ENCODE results near the gene LCE4A.
"Not testable (repeated sequence)": the region's sequence is repeated elsewhere in the genome, so short reads cannot be mapped to it uniquely, and the experiment has no call there.

The LCE4A gene

DNA sequence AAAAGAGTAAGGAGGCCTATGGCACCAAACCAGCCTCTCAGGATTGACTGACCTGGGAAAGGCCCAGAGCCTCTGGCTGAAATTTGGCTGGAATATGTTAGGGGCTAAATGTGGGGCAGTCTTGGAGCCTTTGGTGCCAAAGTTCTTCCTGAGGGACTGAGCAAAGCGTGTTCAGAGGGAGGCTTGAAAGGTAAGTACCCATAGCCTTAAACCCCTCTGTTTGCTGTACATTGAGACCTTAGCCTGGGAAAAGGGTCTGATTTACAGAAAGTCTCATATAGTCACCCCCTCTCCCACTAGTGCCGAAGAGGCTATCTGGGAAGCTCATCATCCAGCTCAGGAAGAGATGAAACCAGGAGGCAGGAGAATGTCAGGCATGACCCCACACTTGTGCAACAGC, at the start of gene LCE4A:
Gene LCE4A (plus strand): TSS at position 301 of the 400 bp plus-strand sequence. CDS start 916 bp downstream, outside the sequence.
- H3K27ac ChIP-seq (ENCODE audit: low read depth in 2 of 2, low read length in 2 of 2), result no peak within 1 kb of the TSS

GRCh38 chr1:152658649-152659048, 49.3 kb upstream of the LCE4A start:
- H3K27me3 ChIP-seq (ENCODE audit: control insufficient read depth in 2 of 2, insufficient read depth in 2 of 2, low read length in 2 of 2), result peaks cover 0 to 3% of the 10 kb centered on the region in 2 donors
- no peaks in the 10 kb centered on the region for H3K4me1 ChIP-seq (ENCODE audit: control insufficient read depth in 2 of 2, insufficient read depth in 2 of 2, low read length in 2 of 2)
- H3K27ac ChIP-seq (ENCODE audit: low read depth in 2 of 2, low read length in 2 of 2), result no peak overlapping the region
- no peak overlapping the region for H3K9ac ChIP-seq (ENCODE audit: low read depth in 1 of 2, low read length in 2 of 2)
- H3K36me3 ChIP-seq (ENCODE audit: control insufficient read depth in 2 of 2, insufficient read depth in 2 of 2, low read length in 2 of 2), result no peaks in the 10 kb centered on the region
- H3K4me3 ChIP-seq (ENCODE audit: low read length in 2 of 2), result no peak overlapping the region
- H3K9me3 ChIP-seq (ENCODE audit: control insufficient read depth in 2 of 2, low read length in 2 of 2), result no peaks in the 10 kb centered on the region

More for the DNA sequence above, at the start of gene LCE4A:
- no peaks in the 10 kb centered on the region for H3K4me1 ChIP-seq (ENCODE audit: control insufficient read depth in 2 of 2, insufficient read depth in 2 of 2, low read length in 2 of 2)
- H3K9me3 ChIP-seq (ENCODE audit: control insufficient read depth in 2 of 2, low read length in 2 of 2), result no peaks in the 10 kb centered on the region
- no peak within 1 kb of the TSS for H3K9ac ChIP-seq (ENCODE audit: low read depth in 1 of 2, low read length in 2 of 2)
- H3K4me3 ChIP-seq (ENCODE audit: low read length in 2 of 2), result no peak within 1 kb of the TSS
- no peaks in the 10 kb centered on the region for H3K27me3 ChIP-seq (ENCODE audit: control insufficient read depth in 2 of 2, insufficient read depth in 2 of 2, low read length in 2 of 2)
- H3K36me3 ChIP-seq (ENCODE audit: control insufficient read depth in 2 of 2, insufficient read depth in 2 of 2, low read length in 2 of 2), result no peaks in the 10 kb centered on the region

- H3K4me3 ChIP-seq (ENCODE audit: low read length in 2 of 2), result no peak within 1 kb of the TSS
- H3K9ac ChIP-seq (ENCODE audit: low read depth in 1 of 2, low read length in 2 of 2), result no peak within 1 kb of the TSS
- no peaks in the 10 kb centered on the region for H3K36me3 ChIP-seq (ENCODE audit: control insufficient read depth in 2 of 2, insufficient read depth in 2 of 2, low read length in 2 of 2)
- H3K27ac ChIP-seq (ENCODE audit: low read depth in 2 of 2, low read length in 2 of 2), result no peak within 1 kb of the TSS
- H3K27me3 ChIP-seq (ENCODE audit: control insufficient read depth in 2 of 2, insufficient read depth in 2 of 2, low read length in 2 of 2), result peaks cover 0 to 3% of the 10 kb centered on the region in 2 donors
- H3K9me3 ChIP-seq (ENCODE audit: control insufficient read depth in 2 of 2, low read length in 2 of 2), result no peaks in the 10 kb centered on the region
- no peaks in the 10 kb centered on the region for H3K4me1 ChIP-seq (ENCODE audit: control insufficient read depth in 2 of 2, insufficient read depth in 2 of 2, low read length in 2 of 2)
Observed at GRCh38 chr1:152663098-152663497, 44.9 kb upstream of the LCE4A start, which contains the start of gene LCE2D. TSS of gene LCE2D (plus strand) at chr1:152663380. CDS start at chr1:152664106, 726 bp downstream.

GRCh38 chr1:152666171-152666570, 41.8 kb upstream of the LCE4A start:
- not testable (repeated sequence) for H3K36me3 ChIP-seq (ENCODE audit: control insufficient read depth in 2 of 2, insufficient read depth in 2 of 2, low read length in 2 of 2); H3K27ac ChIP-seq (ENCODE audit: low read depth in 2 of 2, low read length in 2 of 2); H3K9me3 ChIP-seq (ENCODE audit: control insufficient read depth in 2 of 2, low read length in 2 of 2); H3K4me3 ChIP-seq (ENCODE audit: low read length in 2 of 2); H3K4me1 ChIP-seq (ENCODE audit: control insufficient read depth in 2 of 2, insufficient read depth in 2 of 2, low read length in 2 of 2); H3K9ac ChIP-seq (ENCODE audit: low read depth in 1 of 2, low read length in 2 of 2); H3K27me3 ChIP-seq (ENCODE audit: control insufficient read depth in 2 of 2, insufficient read depth in 2 of 2, low read length in 2 of 2)

GRCh38 chr1:152667648-152668047, 40.3 kb upstream of the LCE4A start:
- Histone ChIP-seq H3K4me1 (ENCODE audit: control insufficient read depth in 2 of 2, insufficient read depth in 2 of 2, low read length in 2 of 2) (no peaks in the 10 kb centered on the region), H3K36me3 (ENCODE audit: control insufficient read depth in 2 of 2, insufficient read depth in 2 of 2, low read length in 2 of 2) (no peaks in the 10 kb centered on the region), H3K27ac (ENCODE audit: low read depth in 2 of 2, low read length in 2 of 2) (no peak overlapping the region), H3K9ac (ENCODE audit: low read depth in 1 of 2, low read length in 2 of 2) (no peak overlapping the region), H3K9me3 (ENCODE audit: control insufficient read depth in 2 of 2, low read length in 2 of 2) (no peaks in the 10 kb centered on the region), H3K27me3 (ENCODE audit: control insufficient read depth in 2 of 2, insufficient read depth in 2 of 2, low read length in 2 of 2) (peaks cover 0 to 3% of the 10 kb centered on the region in 2 donors), H3K4me3 (ENCODE audit: low read length in 2 of 2) (no peak overlapping the region)

- H3K4me1 ChIP-seq (ENCODE audit: control insufficient read depth in 2 of 2, insufficient read depth in 2 of 2, low read length in 2 of 2), result no peaks in the 10 kb centered on the region
- no peaks in the 10 kb centered on the region for H3K9me3 ChIP-seq (ENCODE audit: control insufficient read depth in 2 of 2, low read length in 2 of 2)
- no peak overlapping the region for H3K9ac ChIP-seq (ENCODE audit: low read depth in 1 of 2, low read length in 2 of 2)
- no peak overlapping the region for H3K4me3 ChIP-seq (ENCODE audit: low read length in 2 of 2)
- H3K27ac ChIP-seq (ENCODE audit: low read depth in 2 of 2, low read length in 2 of 2), result no peak overlapping the region
- H3K36me3 ChIP-seq (ENCODE audit: control insufficient read depth in 2 of 2, insufficient read depth in 2 of 2, low read length in 2 of 2), result no peaks in the 10 kb centered on the region
- no peaks in the 10 kb centered on the region for H3K27me3 ChIP-seq (ENCODE audit: control insufficient read depth in 2 of 2, insufficient read depth in 2 of 2, low read length in 2 of 2)
Observed at GRCh38 chr1:152673016-152673415, 34.9 kb upstream of the LCE4A start.

DNA sequence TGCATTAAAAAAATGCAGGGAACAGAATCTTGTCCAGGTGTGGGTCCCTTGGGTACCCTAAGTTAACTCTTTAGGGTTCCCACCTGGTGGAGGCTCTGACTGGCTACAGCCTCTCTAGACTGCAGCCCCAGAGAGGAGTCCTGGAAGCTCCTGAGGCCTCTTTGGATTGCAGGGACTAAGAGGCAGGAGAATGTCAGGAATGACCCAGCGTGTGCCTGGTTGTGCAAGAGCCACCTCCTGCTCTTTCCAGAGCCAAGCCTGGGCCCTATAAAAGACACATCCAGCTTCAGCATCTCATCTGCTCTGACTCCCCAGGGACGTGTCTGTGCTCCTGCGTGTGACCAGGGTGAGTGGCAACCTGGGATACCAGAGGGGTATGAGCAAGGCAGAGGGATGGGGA, 33.0 kb upstream of the LCE4A start, which contains the start of gene LCE2C:
Gene LCE2C (plus strand): TSS at position 297 of the 400 bp plus-strand sequence. CDS start 737 bp downstream, outside the sequence.
- not testable (repeated sequence) for H3K4me3 ChIP-seq (ENCODE audit: low read length in 2 of 2); H3K27ac ChIP-seq (ENCODE audit: low read depth in 2 of 2, low read length in 2 of 2); H3K27me3 ChIP-seq (ENCODE audit: control insufficient read depth in 2 of 2, insufficient read depth in 2 of 2, low read length in 2 of 2); H3K4me1 ChIP-seq (ENCODE audit: control insufficient read depth in 2 of 2, insufficient read depth in 2 of 2, low read length in 2 of 2); H3K9ac ChIP-seq (ENCODE audit: low read depth in 1 of 2, low read length in 2 of 2); H3K36me3 ChIP-seq (ENCODE audit: control insufficient read depth in 2 of 2, insufficient read depth in 2 of 2, low read length in 2 of 2); H3K9me3 ChIP-seq (ENCODE audit: control insufficient read depth in 2 of 2, low read length in 2 of 2)

- Histone ChIP-seq H3K27me3 (ENCODE audit: control insufficient read depth in 2 of 2, insufficient read depth in 2 of 2, low read length in 2 of 2) (no peaks in the 10 kb centered on the region), H3K36me3 (ENCODE audit: control insufficient read depth in 2 of 2, insufficient read depth in 2 of 2, low read length in 2 of 2) (no peaks in the 10 kb centered on the region), H3K4me1 (ENCODE audit: control insufficient read depth in 2 of 2, insufficient read depth in 2 of 2, low read length in 2 of 2) (no peaks in the 10 kb centered on the region), H3K9me3 (ENCODE audit: control insufficient read depth in 2 of 2, low read length in 2 of 2) (no peaks in the 10 kb centered on the region), H3K9ac (ENCODE audit: low read depth in 1 of 2, low read length in 2 of 2) (no peak overlapping the region), H3K27ac (ENCODE audit: low read depth in 2 of 2, low read length in 2 of 2) (no peak overlapping the region), H3K4me3 (ENCODE audit: low read length in 2 of 2) (no peak overlapping the region)
Observed at GRCh38 chr1:152679459-152679858, 28.5 kb upstream of the LCE4A start.

DNA sequence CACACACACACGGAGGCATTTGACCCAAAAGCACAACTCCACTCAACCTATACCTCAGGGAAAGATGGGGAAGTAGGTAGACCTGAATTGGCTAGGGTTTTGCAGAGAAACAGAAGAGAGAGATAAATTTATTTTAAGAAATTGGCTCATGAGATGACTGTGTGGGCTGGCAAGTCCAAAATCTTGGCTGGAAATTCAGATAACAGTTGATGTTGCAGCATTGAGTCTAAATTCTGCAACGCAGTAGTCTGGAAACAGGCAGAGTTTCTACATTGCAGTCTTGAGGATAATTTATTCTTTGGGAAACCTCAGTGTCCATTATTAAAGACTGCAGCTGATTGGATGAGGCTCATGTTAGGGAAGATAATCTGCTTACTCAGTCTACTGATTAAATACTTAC, 26.3 kb upstream of the LCE4A start:
- Histone ChIP-seq H3K4me1 (ENCODE audit: control insufficient read depth in 2 of 2, insufficient read depth in 2 of 2, low read length in 2 of 2) (no peaks in the 10 kb centered on the region), H3K36me3 (ENCODE audit: control insufficient read depth in 2 of 2, insufficient read depth in 2 of 2, low read length in 2 of 2) (no peaks in the 10 kb centered on the region), H3K9me3 (ENCODE audit: control insufficient read depth in 2 of 2, low read length in 2 of 2) (no peaks in the 10 kb centered on the region), H3K9ac (ENCODE audit: low read depth in 1 of 2, low read length in 2 of 2) (no peak overlapping the region), H3K4me3 (ENCODE audit: low read length in 2 of 2) (no peak overlapping the region), H3K27ac (ENCODE audit: low read depth in 2 of 2, low read length in 2 of 2) (no peak overlapping the region), H3K27me3 (ENCODE audit: control insufficient read depth in 2 of 2, insufficient read depth in 2 of 2, low read length in 2 of 2) (no peaks in the 10 kb centered on the region)

- no peaks in the 10 kb centered on the region for H3K9me3 ChIP-seq (ENCODE audit: control insufficient read depth in 2 of 2, low read length in 2 of 2)
- no peaks in the 10 kb centered on the region for H3K4me1 ChIP-seq (ENCODE audit: control insufficient read depth in 2 of 2, insufficient read depth in 2 of 2, low read length in 2 of 2)
- no peak overlapping the region for H3K4me3 ChIP-seq (ENCODE audit: low read length in 2 of 2)
- H3K27ac ChIP-seq (ENCODE audit: low read depth in 2 of 2, low read length in 2 of 2), result no peak overlapping the region
- no peak overlapping the region for H3K9ac ChIP-seq (ENCODE audit: low read depth in 1 of 2, low read length in 2 of 2)
- no peaks in the 10 kb centered on the region for H3K27me3 ChIP-seq (ENCODE audit: control insufficient read depth in 2 of 2, insufficient read depth in 2 of 2, low read length in 2 of 2)
- no peaks in the 10 kb centered on the region for H3K36me3 ChIP-seq (ENCODE audit: control insufficient read depth in 2 of 2, insufficient read depth in 2 of 2, low read length in 2 of 2)
Observed at GRCh38 chr1:152683846-152684245, 24.1 kb upstream of the LCE4A start.

- not testable (repeated sequence) for H3K27ac ChIP-seq (ENCODE audit: low read depth in 2 of 2, low read length in 2 of 2); H3K9me3 ChIP-seq (ENCODE audit: control insufficient read depth in 2 of 2, low read length in 2 of 2); H3K36me3 ChIP-seq (ENCODE audit: control insufficient read depth in 2 of 2, insufficient read depth in 2 of 2, low read length in 2 of 2); H3K9ac ChIP-seq (ENCODE audit: low read depth in 1 of 2, low read length in 2 of 2); H3K4me1 ChIP-seq (ENCODE audit: control insufficient read depth in 2 of 2, insufficient read depth in 2 of 2, low read length in 2 of 2); H3K27me3 ChIP-seq (ENCODE audit: control insufficient read depth in 2 of 2, insufficient read depth in 2 of 2, low read length in 2 of 2); H3K4me3 ChIP-seq (ENCODE audit: low read length in 2 of 2)
Observed at GRCh38 chr1:152685823-152686222, 22.1 kb upstream of the LCE4A start, which contains the start of gene LCE2B. TSS of gene LCE2B (plus strand) at chr1:152686123. CDS start at chr1:152686844, 721 bp downstream.

Data from mucosa of rectum (tissue), 2 donors.